ENCODE measurements around the gene SPTBN4. TPM values are rescaled to one million over a fixed set of nuclear protein-coding genes. Genes with fewer than 3 reads are reported as not detected.

Gene SPTBN4
- total and polyA plus RNA-seq, 2 experiments from 2014 or later = 0.32 to 5.5 TPM

- Histone ChIP-seq H3K36me3 (no peaks in the 10 kb centered on the region), H3K4me1 (ENCODE audit: low read depth) (no peaks in the 10 kb centered on the region), H3K9me3 (ENCODE audit: low read depth) (no peaks in the 10 kb centered on the region), H3K27me3 (peaks cover 29% of the 10 kb centered on the region), H3K4me3 (no peak overlapping the region), H3K27ac (no peak overlapping the region)
- peak; percentile 70 to 77 for DNase-seq (ENCODE audit: low read depth in 1 of 2, low spot score in 1 of 2)
- TF ChIP-seq CTCF (IDR thresholded peaks at IDR 0.05; ENCODE audit: low read depth, low read length) = peak; percentile 79
These were observed 56.7 kb downstream of the SPTBN4 start for GRCh38 chr19:40523322-40524047.

DNA sequence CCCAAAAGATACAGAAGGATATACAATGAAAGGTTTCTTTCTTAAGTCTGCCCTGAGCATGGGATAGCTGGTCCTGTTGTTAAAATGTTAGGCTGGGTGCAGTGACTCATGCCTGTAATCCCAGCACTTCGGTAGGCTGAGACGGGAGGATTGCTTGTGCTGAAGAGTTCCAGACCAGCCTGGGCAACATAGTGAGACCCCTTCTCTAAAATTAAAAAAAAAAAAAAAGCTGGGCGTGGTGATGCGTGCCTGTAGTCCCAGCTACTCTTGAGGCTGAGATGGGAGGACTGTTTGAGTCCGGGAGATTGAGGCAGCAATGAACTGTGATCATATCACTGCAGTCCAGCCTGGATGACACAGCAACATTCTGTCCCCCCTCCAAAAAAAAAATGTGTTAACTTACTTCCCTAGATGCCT, 57.3 kb downstream of the SPTBN4 start:
- no peaks in the 10 kb centered on the region for H3K9me3 ChIP-seq (ENCODE audit: low read depth)
- peaks cover 23% of the 10 kb centered on the region for H3K27me3 ChIP-seq
- no peaks in the 10 kb centered on the region for H3K4me1 ChIP-seq (ENCODE audit: low read depth)
- no peaks in the 10 kb centered on the region for H3K36me3 ChIP-seq
- no peak for DNase-seq (ENCODE audit: low read depth in 1 of 2, low spot score in 1 of 2)
- H3K4me3 ChIP-seq = no peak overlapping the region
- no peak overlapping the region for H3K27ac ChIP-seq
- TF ChIP-seq CTCF (IDR thresholded peaks at IDR 0.05; ENCODE audit: low read depth, low read length) = no peak

DNA sequence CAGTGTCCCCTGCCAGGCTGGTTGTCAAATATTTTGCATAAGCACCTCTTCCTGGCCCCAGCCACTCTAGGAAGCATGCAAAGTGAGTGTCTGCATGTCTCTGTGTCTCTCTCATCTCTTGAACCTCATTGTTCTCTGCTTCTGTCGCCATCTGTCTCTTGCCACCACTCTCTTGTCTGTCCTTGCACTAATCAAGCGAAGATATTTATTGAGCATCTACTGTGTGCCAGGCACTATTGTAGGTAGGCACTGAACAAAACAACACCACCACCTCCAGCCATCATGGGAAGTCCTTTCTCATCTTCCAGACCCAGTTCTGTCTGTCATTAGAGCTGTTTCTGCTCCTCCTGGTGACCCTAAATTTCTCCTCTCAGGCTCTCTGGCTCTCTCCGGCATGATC, 57.9 kb downstream of the SPTBN4 start:
- no peaks in the 10 kb centered on the region for H3K36me3 ChIP-seq
- H3K4me1 ChIP-seq (ENCODE audit: low read depth) = no peaks in the 10 kb centered on the region
- no peak for DNase-seq (ENCODE audit: low read depth in 1 of 2, low spot score in 1 of 2)
- H3K27ac ChIP-seq = no peak overlapping the region
- H3K27me3 ChIP-seq = peaks cover 18% of the 10 kb centered on the region
- H3K4me3 ChIP-seq = no peak overlapping the region
- TF ChIP-seq CTCF (IDR thresholded peaks at IDR 0.05; ENCODE audit: low read depth, low read length) = no peak
- no peaks in the 10 kb centered on the region for H3K9me3 ChIP-seq (ENCODE audit: low read depth)

- Histone ChIP-seq H3K27ac (no peak overlapping the region), H3K4me1 (ENCODE audit: low read depth) (no peaks in the 10 kb centered on the region), H3K36me3 (no peaks in the 10 kb centered on the region), H3K4me3 (no peak overlapping the region), H3K9me3 (ENCODE audit: low read depth) (no peaks in the 10 kb centered on the region), H3K27me3 (peaks cover 10% of the 10 kb centered on the region)
- TF ChIP-seq CTCF (IDR thresholded peaks at IDR 0.05; ENCODE audit: low read depth, low read length) = no peak
- no peak for DNase-seq (ENCODE audit: low read depth in 1 of 2, low spot score in 1 of 2)
These were observed 58.6 kb downstream of the SPTBN4 start for GRCh38 chr19:40525234-40526051.

GRCh38 chr19:40528078-40528477, 61.3 kb downstream of the SPTBN4 start:
- no peak for TF ChIP-seq CTCF (IDR thresholded peaks at IDR 0.05; ENCODE audit: low read depth, low read length)
- no peaks in the 10 kb centered on the region for H3K9me3 ChIP-seq (ENCODE audit: low read depth)

More at GRCh38 chr19:40528078-40528477, 61.3 kb downstream of the SPTBN4 start:
- Histone ChIP-seq H3K27me3 (peaks cover 2% of the 10 kb centered on the region), H3K27ac (no peak overlapping the region), H3K4me1 (ENCODE audit: low read depth) (no peaks in the 10 kb centered on the region), H3K4me3 (no peak overlapping the region), H3K36me3 (no peaks in the 10 kb centered on the region)
- no peak for DNase-seq (ENCODE audit: low read depth in 1 of 2, low spot score in 1 of 2)

Data from cardiac muscle cell (in vitro differentiated cells and primary cell).